ENCODE results near the gene TBC1D2. TPM values are rescaled to one million over a fixed set of nuclear protein-coding genes. Genes with fewer than 3 reads are reported as not detected.

Gene TBC1D2
- total and polyA plus RNA-seq, 5 donors from 2014 or later = 8.2 to 11.5 (median 10.1) TPM

DNA sequence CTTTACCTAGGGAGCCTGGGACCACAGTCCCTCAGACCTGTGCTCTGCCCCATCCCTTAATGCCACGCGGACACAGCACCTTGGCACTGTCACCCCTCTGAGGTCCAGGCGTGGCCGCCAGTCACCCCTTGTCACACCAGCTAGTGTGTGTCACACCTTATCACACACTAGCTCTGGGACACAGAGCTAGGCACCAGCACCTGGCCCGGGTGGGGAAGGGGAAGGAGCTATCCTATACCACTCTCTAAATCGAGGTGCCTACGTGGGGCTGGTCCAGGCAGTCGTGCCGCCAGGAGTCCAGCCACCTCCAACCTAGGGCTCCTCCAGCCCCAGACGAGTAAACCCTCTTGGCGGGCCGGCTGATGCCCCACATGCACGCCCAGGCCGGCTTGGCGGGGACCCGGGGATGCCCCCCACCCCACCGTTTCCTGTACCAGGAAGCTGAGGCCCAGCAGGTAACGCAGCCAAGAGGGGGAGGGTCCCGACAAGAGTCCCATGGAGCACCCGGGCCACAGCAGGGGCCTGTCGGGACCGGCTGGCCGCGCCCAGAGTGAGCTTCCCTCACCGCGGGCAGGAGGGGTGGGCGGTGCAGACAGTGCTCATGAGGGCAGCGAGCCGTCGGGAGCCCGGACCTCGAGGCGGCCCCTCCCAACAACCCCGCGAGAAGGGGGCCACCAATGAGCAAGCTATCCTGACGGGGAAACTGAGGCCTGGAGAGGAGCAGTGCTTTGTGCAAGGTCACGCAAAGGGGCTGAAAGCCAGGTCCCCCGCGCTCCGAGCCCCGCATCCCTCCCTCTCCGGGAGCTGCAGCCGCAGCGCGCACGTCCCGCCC, 63.6 kb downstream of the TBC1D2 start:
- H3K9me3 ChIP-seq (ENCODE audit: control insufficient read depth in 2 of 2, low read length in 2 of 2) = no peaks in the 10 kb centered on the region
- no peaks in the 10 kb centered on the region for H3K27me3 ChIP-seq (ENCODE audit: control insufficient read depth, insufficient read depth, low read length)
- peaks cover 42% of the 10 kb centered on the region for H3K4me1 ChIP-seq (ENCODE audit: control insufficient read depth, insufficient read depth, low read length, poor library complexity, severe bottlenecking)
- H3K27me3 Mint-ChIP-seq = no peaks in the 10 kb centered on the region
- DNase-seq (peak; percentile 36 to 46 (median 37)), ATAC-seq (ENCODE audit: low read depth in 2 of 2) (peak; percentile 19 to 24)
- peak overlapping the region; percentile 83 to 94 (median 91) for H3K4me3 Mint-ChIP-seq
- H3K4me1 Mint-ChIP-seq = peaks cover 15 to 60% (median 37%) of the 10 kb centered on the region in 4 donors
- peak overlapping the region; percentile 55 to 84 (median 56) for H3K27ac Mint-ChIP-seq
- peak overlapping the region; percentile 61 for H3K4me3 ChIP-seq (ENCODE audit: low read depth, low read length)
- H3K9me3 Mint-ChIP-seq = peaks cover 0 to 1% (median 0%) of the 10 kb centered on the region in 7 donors
- H3K36me3 ChIP-seq (ENCODE audit: control insufficient read depth, insufficient read depth, low read length) = peaks cover 2% of the 10 kb centered on the region
- peak overlapping the region; percentile 57 for H3K27ac ChIP-seq (ENCODE audit: insufficient read depth, low read length, poor library complexity, severe bottlenecking)
- H3K36me3 Mint-ChIP-seq = peaks cover 5% of the 10 kb centered on the region

DNA sequence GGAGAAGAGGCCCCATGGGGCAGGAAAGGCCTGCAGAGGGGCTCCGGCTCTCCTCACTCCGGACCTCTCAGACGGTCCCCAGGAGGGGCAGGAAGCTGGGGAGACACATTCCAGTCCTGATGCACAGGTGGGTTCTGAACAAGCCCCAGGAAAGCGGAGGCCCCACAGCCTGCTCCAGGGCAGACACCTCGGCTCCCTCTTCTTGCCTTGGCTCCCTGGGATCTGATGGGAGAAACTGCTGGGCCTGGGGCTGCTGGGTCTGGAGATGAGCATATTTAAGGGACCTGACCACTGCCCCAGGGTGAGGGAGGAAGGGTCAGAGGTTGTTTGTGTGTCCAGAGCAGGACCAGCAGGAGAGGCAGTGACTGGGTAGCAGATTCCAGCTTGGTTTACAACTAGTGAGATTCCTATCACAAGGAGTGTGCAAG, 64.3 kb downstream of the TBC1D2 start:
- H3K4me1 Mint-ChIP-seq = peaks cover 15 to 65% (median 40%) of the 10 kb centered on the region in 4 donors
- no peak overlapping the region for H3K27ac ChIP-seq (ENCODE audit: insufficient read depth, low read length, poor library complexity, severe bottlenecking)

DNA sequence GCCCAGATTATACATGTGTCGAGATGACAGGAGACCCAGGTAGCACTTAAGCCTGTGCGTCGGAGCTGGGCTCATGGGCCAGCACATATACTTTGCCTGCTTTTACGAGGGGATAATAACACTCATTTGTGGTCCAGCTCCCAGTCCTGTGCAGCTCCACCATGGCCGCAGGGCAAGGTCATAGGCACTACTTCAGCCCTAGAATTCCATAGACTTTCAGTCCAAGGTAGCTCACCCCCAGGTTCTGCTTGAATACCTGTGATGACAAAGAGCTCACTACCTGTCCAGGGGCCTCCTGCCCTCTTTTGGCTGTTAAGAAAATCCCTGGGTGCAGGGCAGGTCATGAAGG, 64.7 kb downstream of the TBC1D2 start:
- Mint-ChIP-seq H3K36me3 (peaks cover 5% of the 10 kb centered on the region), H3K4me3 (peak overlapping the region; percentile 83 to 94 (median 91)), H3K27me3 (no peaks in the 10 kb centered on the region), H3K4me1 (peaks cover 15 to 69% (median 44%) of the 10 kb centered on the region in 4 donors), H3K9me3 (peaks cover 0 to 1% (median 0%) of the 10 kb centered on the region in 7 donors), H3K27ac (peak overlapping the region in 2 of 3 donors; percentile 69 to 84)
- peaks cover 46% of the 10 kb centered on the region for H3K4me1 ChIP-seq (ENCODE audit: control insufficient read depth, insufficient read depth, low read length, poor library complexity, severe bottlenecking)
- peak overlapping the region; percentile 61 for H3K4me3 ChIP-seq (ENCODE audit: low read depth, low read length)
- H3K36me3 ChIP-seq (ENCODE audit: control insufficient read depth, insufficient read depth, low read length) = peaks cover 5% of the 10 kb centered on the region
- no peak for DNase-seq
- peak overlapping the region; percentile 6 for H3K27ac ChIP-seq (ENCODE audit: insufficient read depth, low read length, poor library complexity, severe bottlenecking)
- ATAC-seq (ENCODE audit: low read depth in 2 of 2) = no peak
- no peaks in the 10 kb centered on the region for H3K27me3 ChIP-seq (ENCODE audit: control insufficient read depth, insufficient read depth, low read length)
- H3K9me3 ChIP-seq (ENCODE audit: control insufficient read depth in 2 of 2, low read length in 2 of 2) = no peaks in the 10 kb centered on the region

More for the DNA sequence above, 64.3 kb downstream of the TBC1D2 start:
- Histone ChIP-seq H3K36me3 (ENCODE audit: control insufficient read depth, insufficient read depth, low read length) (peaks cover 2% of the 10 kb centered on the region), H3K4me1 (ENCODE audit: control insufficient read depth, insufficient read depth, low read length, poor library complexity, severe bottlenecking) (peaks cover 43% of the 10 kb centered on the region), H3K27me3 (ENCODE audit: control insufficient read depth, insufficient read depth, low read length) (no peaks in the 10 kb centered on the region), H3K4me3 (ENCODE audit: low read depth, low read length) (peak overlapping the region; percentile 61), H3K9me3 (ENCODE audit: control insufficient read depth in 2 of 2, low read length in 2 of 2) (no peaks in the 10 kb centered on the region)
- ATAC-seq (ENCODE audit: low read depth in 2 of 2) = no peak
- Mint-ChIP-seq H3K27me3 (no peaks in the 10 kb centered on the region), H3K4me3 (peak overlapping the region; percentile 83 to 94 (median 91)), H3K36me3 (peaks cover 5% of the 10 kb centered on the region), H3K27ac (peak overlapping the region in 2 of 3 donors; percentile 69 to 84), H3K9me3 (peaks cover 0 to 1% (median 0%) of the 10 kb centered on the region in 7 donors)
- DNase-seq = no peak

DNA sequence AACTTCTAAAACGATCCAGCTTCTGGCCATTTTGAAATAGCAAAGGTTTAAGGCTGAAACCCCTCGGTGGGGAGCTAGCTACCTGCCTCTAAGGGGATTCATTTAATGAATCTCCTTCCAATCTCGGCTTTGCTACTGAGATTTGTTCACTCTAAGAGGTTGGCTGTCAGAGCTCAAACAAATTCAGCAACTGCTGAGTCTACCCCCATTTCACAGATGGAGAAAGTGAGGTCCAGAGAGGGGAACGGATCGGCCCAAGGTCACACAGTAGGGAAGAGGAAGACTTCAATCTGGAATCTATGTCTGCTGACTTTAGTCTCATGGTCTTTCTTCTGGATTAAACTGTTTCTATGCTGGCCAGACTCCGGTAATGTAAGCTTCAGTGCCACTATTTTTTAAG, 66.0 kb downstream of the TBC1D2 start:
- no peaks in the 10 kb centered on the region for H3K9me3 Mint-ChIP-seq
- Histone ChIP-seq H3K4me1 (ENCODE audit: control insufficient read depth, insufficient read depth, low read length, poor library complexity, severe bottlenecking) (peaks cover 54% of the 10 kb centered on the region), H3K4me3 (ENCODE audit: low read depth, low read length) (peak overlapping the region; percentile 7), H3K36me3 (ENCODE audit: control insufficient read depth, insufficient read depth, low read length) (peaks cover 5% of the 10 kb centered on the region), H3K27me3 (ENCODE audit: control insufficient read depth, insufficient read depth, low read length) (no peaks in the 10 kb centered on the region), H3K27ac (ENCODE audit: insufficient read depth, low read length, poor library complexity, severe bottlenecking) (peak overlapping the region; percentile 38), H3K9me3 (ENCODE audit: control insufficient read depth in 2 of 2, low read length in 2 of 2) (no peaks in the 10 kb centered on the region)
- peak overlapping the region in 2 of 3 donors; percentile 66 to 84 for H3K27ac Mint-ChIP-seq
- H3K36me3 Mint-ChIP-seq = peaks cover 5% of the 10 kb centered on the region
- no peaks in the 10 kb centered on the region for H3K27me3 Mint-ChIP-seq
- H3K4me3 Mint-ChIP-seq = peak overlapping the region; percentile 65 to 94 (median 86)
- no peak for ATAC-seq (ENCODE audit: low read depth in 2 of 2)
- H3K4me1 Mint-ChIP-seq = peaks cover 22 to 80% (median 52%) of the 10 kb centered on the region in 4 donors
- no peak for DNase-seq

GRCh38 chr9:98187926-98188325, 67.5 kb downstream of the TBC1D2 start:
- Histone ChIP-seq H3K36me3 (ENCODE audit: control insufficient read depth, insufficient read depth, low read length) (peaks cover 5% of the 10 kb centered on the region), H3K4me1 (ENCODE audit: control insufficient read depth, insufficient read depth, low read length, poor library complexity, severe bottlenecking) (peaks cover 46% of the 10 kb centered on the region), H3K27ac (ENCODE audit: insufficient read depth, low read length, poor library complexity, severe bottlenecking) (no peak overlapping the region), H3K27me3 (ENCODE audit: control insufficient read depth, insufficient read depth, low read length) (no peaks in the 10 kb centered on the region), H3K4me3 (ENCODE audit: low read depth, low read length) (no peak overlapping the region), H3K9me3 (ENCODE audit: control insufficient read depth in 2 of 2, low read length in 2 of 2) (no peaks in the 10 kb centered on the region)
- Mint-ChIP-seq H3K9me3 (no peaks in the 10 kb centered on the region), H3K27me3 (no peaks in the 10 kb centered on the region), H3K4me1 (peaks cover 22 to 79% (median 49%) of the 10 kb centered on the region in 4 donors), H3K36me3 (peaks cover 5% of the 10 kb centered on the region), H3K27ac (peak overlapping the region in 2 of 3 donors; percentile 36 to 58), H3K4me3 (peak overlapping the region in 3 of 4 donors; percentile 12 to 48 (median 29))
- ATAC-seq (ENCODE audit: low read depth in 2 of 2) = no peak
- no peak for DNase-seq

GRCh38 chr9:98186236-98186635, 69.2 kb downstream of the TBC1D2 start:
- no peaks in the 10 kb centered on the region for H3K9me3 ChIP-seq (ENCODE audit: control insufficient read depth in 2 of 2, low read length in 2 of 2)
- H3K27me3 ChIP-seq (ENCODE audit: control insufficient read depth, insufficient read depth, low read length) = no peaks in the 10 kb centered on the region
- no peak for ATAC-seq (ENCODE audit: low read depth in 2 of 2)
- Mint-ChIP-seq H3K4me1 (peaks cover 28 to 90% (median 59%) of the 10 kb centered on the region in 4 donors), H3K9me3 (no peaks in the 10 kb centered on the region), H3K4me3 (no peak overlapping the region), H3K36me3 (peaks cover 11% of the 10 kb centered on the region), H3K27me3 (no peaks in the 10 kb centered on the region), H3K27ac (peak overlapping the region in 2 of 3 donors; percentile 60 to 67)
- no peak overlapping the region for H3K27ac ChIP-seq (ENCODE audit: insufficient read depth, low read length, poor library complexity, severe bottlenecking)
- no peak overlapping the region for H3K4me3 ChIP-seq (ENCODE audit: low read depth, low read length)
- no peak for DNase-seq
- H3K36me3 ChIP-seq (ENCODE audit: control insufficient read depth, insufficient read depth, low read length) = peaks cover 5% of the 10 kb centered on the region
- H3K4me1 ChIP-seq (ENCODE audit: control insufficient read depth, insufficient read depth, low read length, poor library complexity, severe bottlenecking) = peaks cover 43% of the 10 kb centered on the region

- Mint-ChIP-seq H3K9me3 (no peaks in the 10 kb centered on the region), H3K27ac (peak overlapping the region in 2 of 3 donors; percentile 60 to 79), H3K27me3 (no peaks in the 10 kb centered on the region), H3K4me3 (peak overlapping the region in 2 of 4 donors; percentile 16 to 43), H3K4me1 (peaks cover 28 to 90% (median 58%) of the 10 kb centered on the region in 4 donors), H3K36me3 (peaks cover 11% of the 10 kb centered on the region)
- no peak for ATAC-seq (ENCODE audit: low read depth in 2 of 2)
- H3K27ac ChIP-seq (ENCODE audit: insufficient read depth, low read length, poor library complexity, severe bottlenecking) = no peak overlapping the region
- no peak overlapping the region for H3K4me3 ChIP-seq (ENCODE audit: low read depth, low read length)
- H3K27me3 ChIP-seq (ENCODE audit: control insufficient read depth, insufficient read depth, low read length) = no peaks in the 10 kb centered on the region
- peaks cover 5% of the 10 kb centered on the region for H3K36me3 ChIP-seq (ENCODE audit: control insufficient read depth, insufficient read depth, low read length)
- H3K4me1 ChIP-seq (ENCODE audit: control insufficient read depth, insufficient read depth, low read length, poor library complexity, severe bottlenecking) = peaks cover 38% of the 10 kb centered on the region
- no peaks in the 10 kb centered on the region for H3K9me3 ChIP-seq (ENCODE audit: control insufficient read depth in 2 of 2, low read length in 2 of 2)
- DNase-seq = no peak
Measured at GRCh38 chr9:98185611-98186171, 69.8 kb downstream of the TBC1D2 start.
